ENCODE data around the gene MAPK6.

GRCh38 chr15:52020221-52021085, 1.4 kb downstream of the MAPK6 start:
- TF ChIP-seq CTCF (conservative IDR thresholded peaks at IDR 0.05 in 1 of 2, IDR thresholded peaks at IDR 0.05 in 1 of 2; ENCODE audit: extremely low read depth in 1 of 2, insufficient read depth in 1 of 2, low read depth in 1 of 2, low read length in 2 of 2) (no peak), EZH2 (IDR thresholded peaks at IDR 0.05; ENCODE audit: borderline replicate concordance, low read length) (no peak)

Measured in mammary epithelial cell (primary cell).